Prostate gland (tissue), 2 donors: ENCODE measurements around the gene ADCY3. TPM values are rescaled to one million over a fixed set of nuclear protein-coding genes. Genes with fewer than 3 reads are reported as not detected.

Source experiments
- DNase-seq: peaks from one replicate; pipeline ENCODE4 v3.0.0-alpha.2; 2019; ENCODE audit warnings: low spot score
- H3K27ac ChIP-seq, 2 donors: fragments of 200-600 bp; sonication (generic); 2 replicates each; pipeline ENCODE4 v1.5.1; 2017 to 2019
- H3K27me3 ChIP-seq: fragments of 200-600 bp; sonication (generic); replicated peaks from 2 replicates; pipeline ENCODE4 v1.5.1; 2019; ENCODE audit not compliant: insufficient read depth
- H3K36me3 ChIP-seq, 2 donors: fragments of 200-600 bp; sonication (generic); 1 replicate in 1 of 2; 2 replicates in 1 of 2; pipeline versions ENCODE4 v1.5.1 to v1.8.1; 2017 to 2019
- H3K4me1 ChIP-seq: fragments of 200-600 bp; sonication (generic); replicated peaks from 2 replicates; pipeline ENCODE4 v1.5.1; 2019
- H3K4me3 ChIP-seq, 2 donors: fragments of 200-600 bp; sonication (generic); 2 replicates each; pipeline ENCODE4 v1.5.1; 2017 to 2019
- H3K9me3 ChIP-seq: fragments of 200-600 bp; sonication (generic); 2 replicates; pipeline ENCODE4 v1.5.1; 2017
- CTCF ChIP-seq, 4 experiments: fragments of 200-600 bp in 2 of 4; fragments of 450-650 bp in 2 of 4; sonication (generic) in 2 of 4; IDR thresholded peaks; 1 replicate in 3 of 4; 2 replicates in 1 of 4; pipeline ENCODE4 v1.5.1; 2016 to 2019; ENCODE audit warnings: antibody characterized with exemption in 4 of 4, mild to moderate bottlenecking in 2 of 4, moderate library complexity in 2 of 4
- POLR2A ChIP-seq: fragments of 450-650 bp; IDR thresholded peaks from one replicate; pipeline ENCODE4 v1.6.1; 2016; ENCODE audit warnings: antibody characterized with exemption, mild to moderate bottlenecking
- POLR2AphosphoS5 ChIP-seq: sonication (generic); formaldehyde crosslinking; IDR thresholded peaks from one replicate; pipeline ENCODE4 v1.6.1; 2017; ENCODE audit warnings: antibody characterized with exemption
- WGBS: methylation state at CpG from one replicate; pipeline ENCODE4 v1.1.5; 2018; 5-methylcytosine and 5-hydroxymethylcytosine counted together
- intact Hi-C: fragments of 100-400 bp; cut with DNase I; formaldehyde crosslinking; loops from one replicate; pipeline ENCODE4 v1.14.2; 2022
- total RNA-seq, 2 donors: library from RNA; depleted of rRNA; stranded (reverse); fragments of >200 nt; gene quantifications; one replicate each; pipeline ENCODE4 v1.1.0, GENCODE V29; 2016

The ADCY3 gene
- total RNA-seq, 2 donors from 2014 or later: 20.8 to 44.3 TPM

GRCh38 chr2:24957976-24958375 lies 37.9 kb upstream of the ADCY3 start:
- no peak for TF ChIP-seq CTCF (IDR thresholded peaks at IDR 0.05)
- TF ChIP-seq POLR2AphosphoS5: no peak
- no peak for TF ChIP-seq POLR2A
- WGBS: 78% methylated on average over 2 of the region's 2 CpGs
- Histone ChIP-seq H3K4me1 (no peaks in the 10 kb centered on the region), H3K36me3 (peaks cover 0 to 15% of the 10 kb centered on the region in 2 donors), H3K9me3 (no peaks in the 10 kb centered on the region), H3K4me3 (no peak overlapping the region), H3K27me3 (no peaks in the 10 kb centered on the region), H3K27ac (no peak overlapping the region)
- intact Hi-C loops: no loop called here
- no peak for DNase-seq

- TF ChIP-seq POLR2AphosphoS5 (no peak), CTCF (IDR thresholded peaks at IDR 0.05) (no peak), POLR2A (no peak)
- Histone ChIP-seq H3K27me3 (no peaks in the 10 kb centered on the region), H3K9me3 (no peaks in the 10 kb centered on the region), H3K4me3 (no peak overlapping the region), H3K4me1 (no peaks in the 10 kb centered on the region), H3K36me3 (peaks cover 0 to 15% of the 10 kb centered on the region in 2 donors), H3K27ac (no peak overlapping the region)
- DNase-seq: no peak
- 83% methylated on average over 1 of the region's 1 CpG for WGBS
- intact Hi-C loops: no loop called here
These were observed 37.2 kb upstream of the ADCY3 start for GRCh38 chr2:24957221-24957620.

DNA sequence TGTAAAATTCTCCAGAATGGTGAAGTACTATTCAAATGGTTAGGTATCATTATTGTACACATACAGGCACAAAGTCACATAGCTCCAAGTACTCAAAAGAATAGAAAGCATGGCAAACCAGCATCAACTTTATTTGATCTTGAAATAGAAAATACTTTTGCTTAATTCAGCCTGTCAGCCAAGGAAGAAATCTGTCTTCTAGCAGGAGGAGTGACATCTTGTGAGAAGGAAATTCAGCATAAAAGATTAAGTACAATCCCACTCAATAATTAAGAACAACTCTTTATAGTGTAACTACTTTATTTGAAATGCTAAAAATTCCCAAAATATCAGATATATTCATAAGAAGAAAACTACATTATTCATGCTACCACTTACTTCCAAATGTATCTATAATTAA lies 35.9 kb upstream of the ADCY3 start:
- Histone ChIP-seq H3K27ac (no peak overlapping the region), H3K4me3 (no peak overlapping the region), H3K4me1 (no peaks in the 10 kb centered on the region), H3K9me3 (no peaks in the 10 kb centered on the region), H3K27me3 (no peaks in the 10 kb centered on the region), H3K36me3 (peaks cover 0 to 15% of the 10 kb centered on the region in 2 donors)
- TF ChIP-seq CTCF (IDR thresholded peaks at IDR 0.05) (no peak), POLR2AphosphoS5 (no peak), POLR2A (no peak)
- no peak for DNase-seq
- intact Hi-C loops: no loop called here

GRCh38 chr2:24955232-24955631 lies 35.2 kb upstream of the ADCY3 start:
- H3K36me3 ChIP-seq: peaks cover 0 to 15% of the 10 kb centered on the region in 2 donors

More at GRCh38 chr2:24955232-24955631, 35.2 kb upstream of the ADCY3 start:
- H3K4me3 ChIP-seq: no peak overlapping the region
- no peaks in the 10 kb centered on the region for H3K9me3 ChIP-seq
- no peak overlapping the region for H3K27ac ChIP-seq
- H3K4me1 ChIP-seq: no peaks in the 10 kb centered on the region
- DNase-seq: no peak
- intact Hi-C loops: no loop called here
- H3K27me3 ChIP-seq: no peaks in the 10 kb centered on the region
- no peak for TF ChIP-seq CTCF (IDR thresholded peaks at IDR 0.05)
- no peak for TF ChIP-seq POLR2A
- TF ChIP-seq POLR2AphosphoS5: no peak
